Posterior cingulate gyrus (tissue), 11 donors: ENCODE results near the gene TDRD1.

ENCODE experiments used
- DNase-seq, 10 donors: peaks; one replicate each; pipeline versions ENCODE4 v3.0.0 to v3.0.0-alpha.2; 2020 to 2021; ENCODE audit warnings: mixed read lengths in 3 of 10
- intact Hi-C: fragments of 100-400 bp; cut with DNase I; formaldehyde crosslinking; loops from one replicate; pipeline ENCODE4 v1.15.1; 2023

The TDRD1 gene

GRCh38 chr10:114258274-114258840, 79.2 kb downstream of the TDRD1 start:
- no peak for DNase-seq
- intact Hi-C loops, result no loop called here

- intact Hi-C loops, result no loop called here
- no peak for DNase-seq
Measured at GRCh38 chr10:114259824-114260223, 80.7 kb downstream of the TDRD1 start.

- intact Hi-C loops, result no loop called here
- no peak for DNase-seq
Measured at GRCh38 chr10:114260366-114260765, 81.2 kb downstream of the TDRD1 start.

- intact Hi-C loops, result no loop called here
- no peak for DNase-seq
Measured at GRCh38 chr10:114261076-114261475, 81.9 kb downstream of the TDRD1 start.

GRCh38 chr10:114262496-114262895, 83.3 kb downstream of the TDRD1 start:
- no peak for DNase-seq
- intact Hi-C loops, result no loop called here

- DNase-seq, result peak in 1 of 10 donors; percentile 22
- intact Hi-C loops, result no loop called here
Measured at GRCh38 chr10:114265392-114266053, 86.4 kb downstream of the TDRD1 start.

- intact Hi-C loops, result no loop called here
Measured at GRCh38 chr10:114266521-114266920, 87.4 kb downstream of the TDRD1 start.

GRCh38 chr10:114271075-114271778, 92.1 kb downstream of the TDRD1 start:
- no peak for DNase-seq

More at GRCh38 chr10:114266521-114266920, 87.4 kb downstream of the TDRD1 start:
- peak in 1 of 10 donors; percentile 4 for DNase-seq

GRCh38 chr10:114271779-114272167, 92.6 kb downstream of the TDRD1 start:
- intact Hi-C loops, result no loop called here
- DNase-seq, result no peak

More at GRCh38 chr10:114271075-114271778, 92.1 kb downstream of the TDRD1 start:
- intact Hi-C loops, result no loop called here

- intact Hi-C loops, result no loop called here
- DNase-seq, result no peak
Measured at GRCh38 chr10:114272696-114273095, 93.5 kb downstream of the TDRD1 start.

- DNase-seq, result no peak
Measured at GRCh38 chr10:114273910-114274309, 94.8 kb downstream of the TDRD1 start.

GRCh38 chr10:114274616-114275453, 95.7 kb downstream of the TDRD1 start:
- intact Hi-C loops, result no loop called here
- no peak for DNase-seq

More at GRCh38 chr10:114273910-114274309, 94.8 kb downstream of the TDRD1 start:
- intact Hi-C loops, result no loop called here

GRCh38 chr10:114276066-114276465, 96.9 kb downstream of the TDRD1 start:
- intact Hi-C loops, result no loop called here
- DNase-seq, result no peak

- intact Hi-C loops, result no loop called here
- DNase-seq, result no peak
Measured at GRCh38 chr10:114276671-114277070, 97.5 kb downstream of the TDRD1 start.

- intact Hi-C loops, result no loop called here
Measured at GRCh38 chr10:114278140-114278883, 99.2 kb downstream of the TDRD1 start.

GRCh38 chr10:114278884-114279191, 99.7 kb downstream of the TDRD1 start:
- intact Hi-C loops, result no loop called here
- DNase-seq, result no peak

More at GRCh38 chr10:114278140-114278883, 99.2 kb downstream of the TDRD1 start:
- no peak for DNase-seq

- DNase-seq, result no peak
Measured at GRCh38 chr10:114279289-114279688, 100.1 kb downstream of the TDRD1 start.

GRCh38 chr10:114279901-114280644, 100.9 kb downstream of the TDRD1 start:
- DNase-seq, result no peak
- intact Hi-C loops, result no loop called here

More at GRCh38 chr10:114279289-114279688, 100.1 kb downstream of the TDRD1 start:
- intact Hi-C loops, result no loop called here

- no peak for DNase-seq
- intact Hi-C loops, result no loop called here
Measured at GRCh38 chr10:114281006-114281405, 101.9 kb downstream of the TDRD1 start.
